GM08714 (cell line): ENCODE data around the gene PODXL.

ENCODE experiments used
- H3K4me3 ChIP-seq: fragments of 200-500 bp; sonication (Bioruptor generic); 2 replicates; pipeline ENCODE4 v1.5.1; 2014; ENCODE audit warnings: mild to moderate bottlenecking, low read length, inconsistent platforms
- ZNF274 ChIP-seq: IDR thresholded peaks from 2 replicates; pipeline ENCODE4 v1.6.1; 2012; ENCODE audit warnings: mild to moderate bottlenecking, low read depth, low read length

The PODXL gene

GRCh38 chr7:131583430-131583829 is 27.0 kb upstream of the PODXL start:
- no peak overlapping the region for H3K4me3 ChIP-seq
- TF ChIP-seq ZNF274: no peak

DNA sequence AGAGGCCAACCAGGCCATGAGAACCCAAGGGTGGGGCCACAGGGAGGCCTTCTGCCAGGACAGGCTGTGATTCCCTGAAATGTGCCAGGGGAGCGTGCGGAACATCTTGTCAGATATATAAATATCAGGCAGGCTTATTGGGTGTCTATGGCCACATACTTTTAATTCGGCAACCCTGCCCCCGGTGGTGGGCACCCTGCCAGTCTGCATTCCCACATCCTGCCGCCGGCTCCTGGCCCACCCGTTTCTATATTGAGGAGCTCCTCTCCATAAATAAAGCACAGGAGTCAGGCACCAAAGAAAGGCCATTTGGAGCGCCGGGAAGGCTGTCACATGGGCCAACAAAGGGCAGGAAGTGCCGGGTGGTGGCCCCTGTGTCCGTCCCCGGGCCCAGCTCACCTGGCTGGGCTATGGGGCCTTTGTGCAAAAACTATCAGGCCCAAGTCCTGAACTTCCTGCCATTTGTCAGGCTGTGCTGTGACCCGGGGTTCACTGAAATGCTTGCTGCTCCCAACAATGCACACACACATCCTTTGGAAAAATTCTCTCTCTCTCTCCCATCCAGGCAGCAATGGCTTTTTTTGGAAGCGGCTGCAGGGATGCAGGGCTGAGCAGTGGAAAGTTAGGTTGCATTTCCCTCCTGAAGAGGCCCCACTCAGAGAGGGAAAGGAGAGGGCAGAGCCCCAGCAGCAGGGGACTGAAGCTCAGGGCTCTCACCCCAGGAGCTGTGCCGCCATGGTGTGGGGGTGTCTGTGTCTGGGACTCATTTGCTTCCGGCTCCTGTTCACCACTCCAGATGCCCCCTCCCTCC is 25.0 kb upstream of the PODXL start:
- TF ChIP-seq ZNF274: no peak
- no peak overlapping the region for H3K4me3 ChIP-seq

DNA sequence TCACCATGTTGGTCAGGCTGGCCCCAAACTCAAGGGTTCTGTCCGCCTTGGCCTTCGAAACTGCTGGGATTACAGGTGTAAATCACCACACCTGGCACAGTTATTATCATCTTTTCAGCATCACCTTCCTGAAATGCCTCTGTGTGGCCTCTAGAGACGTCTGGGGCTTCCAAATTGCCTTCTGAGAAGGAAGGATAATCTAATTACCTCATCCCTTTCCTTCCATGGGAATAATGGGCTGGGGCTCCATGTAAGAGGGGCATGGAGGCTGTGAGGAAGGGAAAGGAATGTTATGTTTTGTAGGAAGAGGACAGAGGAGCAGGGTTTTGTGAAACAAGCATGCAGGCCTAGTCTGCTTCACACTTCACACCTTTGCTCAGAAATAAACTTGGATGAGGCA is 22.2 kb upstream of the PODXL start:
- no peak for TF ChIP-seq ZNF274
- H3K4me3 ChIP-seq: no peak overlapping the region

GRCh38 chr7:131574741-131575140 is 18.3 kb upstream of the PODXL start:
- H3K4me3 ChIP-seq: no peak overlapping the region
- TF ChIP-seq ZNF274: no peak

GRCh38 chr7:131570401-131570800 is 14.0 kb upstream of the PODXL start:
- no peak overlapping the region for H3K4me3 ChIP-seq
- no peak for TF ChIP-seq ZNF274

DNA sequence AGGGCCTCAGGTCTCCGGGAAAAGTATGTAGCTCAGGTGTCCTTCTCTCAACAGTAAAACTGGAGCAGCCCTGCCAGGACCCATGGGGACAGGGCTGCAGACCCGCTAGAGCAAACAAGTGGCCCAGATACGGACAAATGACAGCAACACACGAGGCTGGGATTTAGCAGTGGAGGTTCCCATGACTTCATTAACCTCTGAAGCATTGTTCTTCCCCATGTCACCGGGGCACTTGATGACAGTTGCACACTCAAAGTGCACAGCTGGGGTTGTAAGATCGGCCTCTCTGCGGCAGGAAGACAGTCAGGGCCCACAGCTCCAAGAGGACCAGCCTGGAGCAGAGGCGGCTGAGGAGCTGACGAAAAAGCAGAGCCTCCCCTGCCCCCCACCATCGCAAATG is 12.5 kb upstream of the PODXL start:
- TF ChIP-seq ZNF274: no peak
- no peak overlapping the region for H3K4me3 ChIP-seq

GRCh38 chr7:131568510-131568909 is 12.1 kb upstream of the PODXL start:
- TF ChIP-seq ZNF274: no peak
- no peak overlapping the region for H3K4me3 ChIP-seq

- TF ChIP-seq ZNF274: no peak
- no peak overlapping the region for H3K4me3 ChIP-seq
These were observed 8.2 kb upstream of the PODXL start for GRCh38 chr7:131564640-131565039.

GRCh38 chr7:131563918-131564317 is 7.5 kb upstream of the PODXL start:
- H3K4me3 ChIP-seq: no peak overlapping the region
- TF ChIP-seq ZNF274: no peak

DNA sequence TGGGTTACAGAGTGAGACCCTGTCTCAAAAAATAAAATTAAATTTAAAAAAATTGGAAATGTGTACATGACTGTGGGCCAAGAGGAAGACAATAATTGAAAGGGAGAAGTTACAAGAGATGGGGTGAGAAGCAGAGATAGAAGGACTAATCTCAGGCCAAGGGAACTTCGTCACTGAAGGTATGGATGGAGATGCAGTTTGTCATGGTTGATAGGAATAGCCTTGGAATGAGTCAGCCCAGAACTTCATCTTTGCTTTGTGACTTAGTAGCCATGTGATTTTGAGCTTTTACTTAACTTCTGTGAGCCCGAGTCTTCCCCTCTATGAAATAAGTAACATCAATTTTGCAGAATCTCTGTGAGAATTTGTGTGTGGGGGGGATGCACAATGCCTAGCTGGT is 6.5 kb upstream of the PODXL start:
- TF ChIP-seq ZNF274: no peak

GRCh38 chr7:131560061-131560460 is 3.6 kb upstream of the PODXL start:
- H3K4me3 ChIP-seq: no peak overlapping the region
- TF ChIP-seq ZNF274: no peak

More for the DNA sequence above, 6.5 kb upstream of the PODXL start:
- H3K4me3 ChIP-seq: no peak overlapping the region

GRCh38 chr7:131557652-131558385 is 1.4 kb upstream of the PODXL start:
- no peak for TF ChIP-seq ZNF274
- no peak overlapping the region for H3K4me3 ChIP-seq

- no peak for TF ChIP-seq ZNF274
- peak overlapping the region; percentile 52; the same call in 1 of the 2 replicates for H3K4me3 ChIP-seq
These were observed 652 bp upstream of the PODXL start for GRCh38 chr7:131556909-131557651.

DNA sequence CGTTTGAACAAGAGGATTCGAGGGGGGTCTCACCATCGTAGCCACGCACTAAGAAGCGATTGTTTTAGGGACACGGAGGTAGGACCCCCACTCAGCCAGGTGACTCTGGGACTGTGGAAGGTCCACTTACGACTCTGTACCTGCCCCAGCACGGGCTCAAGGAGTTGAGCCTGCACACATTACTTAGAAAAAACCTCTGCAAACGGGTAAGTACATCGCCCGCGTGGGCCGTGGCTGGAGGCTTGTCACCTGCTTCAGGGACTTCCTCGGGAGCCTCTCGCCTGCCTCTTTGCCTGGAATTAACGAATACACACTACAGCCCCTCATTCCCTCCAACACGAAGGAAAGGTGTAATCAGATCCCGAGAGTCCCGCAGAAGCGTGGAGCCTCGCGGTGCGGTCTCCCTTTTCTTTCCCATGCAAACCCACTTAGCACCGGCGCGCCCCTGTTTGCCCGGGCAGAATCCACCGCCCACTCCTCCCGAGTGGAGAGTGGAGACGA is 826 bp downstream of the PODXL start:
- TF ChIP-seq ZNF274: no peak
- H3K4me3 ChIP-seq: peak overlapping the region; percentile 62; the same call in 1 of the 2 replicates
